Smooth muscle cell (in vitro differentiated cells): ENCODE measurements around the gene HOXC4. TPM values are rescaled to one million over a fixed set of nuclear protein-coding genes. Genes with fewer than 3 reads are reported as not detected.
A peak's percentile ranks its signal among the peaks of the same experiment; 100 is the strongest.

Experiments used
- DNase-seq: peaks from one replicate; lab custom pipeline; 2025; ENCODE audit not compliant: unreplicated experiment; lab: John Stamatoyannopoulos, UW
- H2AFZ ChIP-seq: fragments of 200-600 bp; sonication (generic); 2 replicates; pipeline ENCODE4 v1.6.0; 2016; ENCODE audit warnings: antibody characterized with exemption, low read depth, mild to moderate bottlenecking
- H3F3A ChIP-seq: fragments of 200-600 bp; sonication (generic); 2 replicates; pipeline ENCODE4 v1.6.0; 2017; ENCODE audit warnings: antibody characterized with exemption, low read depth
- H3K27ac ChIP-seq: fragments of 200-600 bp; sonication (generic); 2 replicates; pipeline ENCODE4 v1.5.1; 2016; ENCODE audit warnings: low read depth, mild to moderate bottlenecking
- H3K27me3 ChIP-seq: fragments of 200-600 bp; sonication (generic); 2 replicates; pipeline ENCODE4 v1.6.1; 2016; ENCODE audit warnings: low read depth, mild to moderate bottlenecking
- H3K36me3 ChIP-seq: fragments of 200-600 bp; sonication (generic); 2 replicates; pipeline ENCODE4 v1.5.1; 2016; ENCODE audit warnings: low read depth
- H3K4me1 ChIP-seq: fragments of 200-600 bp; sonication (generic); 2 replicates; pipeline ENCODE4 v1.5.1; 2016; ENCODE audit warnings: low read depth
- H3K4me2 ChIP-seq: fragments of 200-600 bp; sonication (generic); 2 replicates; pipeline ENCODE4 v1.6.0; 2016; ENCODE audit warnings: mild to moderate bottlenecking
- H3K4me3 ChIP-seq: fragments of 200-600 bp; sonication (generic); 2 replicates; pipeline ENCODE4 v1.5.1; 2016; ENCODE audit warnings: mild to moderate bottlenecking
- H3K79me2 ChIP-seq: fragments of 200-600 bp; sonication (generic); 2 replicates; pipeline ENCODE4 v1.6.0; 2016; ENCODE audit warnings: low read depth, mild to moderate bottlenecking
- H3K9ac ChIP-seq: fragments of 200-600 bp; sonication (generic); 2 replicates; pipeline ENCODE4 v1.6.0; 2016; ENCODE audit warnings: low read depth
- H3K9me3 ChIP-seq: fragments of 200-600 bp; sonication (generic); replicated peaks from 2 replicates; pipeline ENCODE4 v1.5.1; 2016; ENCODE audit warnings: low read depth
- H4K20me1 ChIP-seq: fragments of 200-600 bp; sonication (generic); 2 replicates; pipeline ENCODE4 v1.6.0; 2016; ENCODE audit warnings: low read depth
- CTCF ChIP-seq: fragments of 200-600 bp; sonication (generic); IDR thresholded peaks from 2 replicates; pipeline ENCODE4 v1.5.1; 2017; ENCODE audit warnings: borderline replicate concordance, mild to moderate bottlenecking, antibody characterized with exemption; ENCODE audit not compliant: insufficient read depth, poor library complexity, severe bottlenecking
- WGBS: methylation state at CpG from one replicate; pipeline ENCODE4 v1.1.7; 2016; ENCODE audit warnings: low lambda C conversion rate; 5-methylcytosine and 5-hydroxymethylcytosine counted together
- polyA plus RNA-seq: library from polyadenylated mRNA; unstranded; fragments of >200 nt; fragmentation: Nextera tagmentation; extraction: Ambion mirVana; gene quantifications from 2 replicates; pipeline ENCODE4 v1.2.1, GENCODE V29; 2016
- total RNA-seq: library from RNA; depleted of rRNA; stranded (reverse); fragments of >200 nt; gene quantifications from 2 replicates; pipeline ENCODE4 v1.2.3, GENCODE V29; 2014

Gene HOXC4
- total and polyA plus RNA-seq, 2 experiments from 2014 or later: 0.49 to 1.2 TPM

GRCh38 chr12:54025499-54026405, 27.9 kb upstream of the HOXC4 start:
- Histone ChIP-seq H3K27ac (no peak overlapping the region), H3F3A (no peaks in the 10 kb centered on the region), H3K4me1 (peaks cover 11% of the 10 kb centered on the region), H3K79me2 (peaks cover 43% of the 10 kb centered on the region), H2AFZ (no peak overlapping the region), H3K4me3 (no peak overlapping the region), H3K4me2 (peak overlapping the region; percentile 33), H3K9me3 (no peaks in the 10 kb centered on the region), H3K9ac (no peak overlapping the region), H4K20me1 (no peaks in the 10 kb centered on the region), H3K27me3 (peaks cover 100% of the 10 kb centered on the region), H3K36me3 (no peaks in the 10 kb centered on the region)
- WGBS: 22% methylated on average over 7 of the region's 7 CpGs
- no peak for TF ChIP-seq CTCF
- DNase-seq: no peak

GRCh38 chr12:54026640-54027441, 26.8 kb upstream of the HOXC4 start:
- Histone ChIP-seq H4K20me1 (no peaks in the 10 kb centered on the region), H3K27me3 (peaks cover 99% of the 10 kb centered on the region), H3K4me1 (peaks cover 14% of the 10 kb centered on the region), H3K9me3 (no peaks in the 10 kb centered on the region), H3K4me2 (peak overlapping the region; percentile 33), H3F3A (no peaks in the 10 kb centered on the region), H3K4me3 (no peak overlapping the region), H2AFZ (no peak overlapping the region), H3K27ac (peak overlapping the region; percentile 40), H3K36me3 (no peaks in the 10 kb centered on the region), H3K79me2 (peaks cover 36% of the 10 kb centered on the region), H3K9ac (no peak overlapping the region)
- WGBS: 31% methylated on average over 21 of the region's 22 CpGs
- TF ChIP-seq CTCF: no peak
- no peak for DNase-seq

DNA sequence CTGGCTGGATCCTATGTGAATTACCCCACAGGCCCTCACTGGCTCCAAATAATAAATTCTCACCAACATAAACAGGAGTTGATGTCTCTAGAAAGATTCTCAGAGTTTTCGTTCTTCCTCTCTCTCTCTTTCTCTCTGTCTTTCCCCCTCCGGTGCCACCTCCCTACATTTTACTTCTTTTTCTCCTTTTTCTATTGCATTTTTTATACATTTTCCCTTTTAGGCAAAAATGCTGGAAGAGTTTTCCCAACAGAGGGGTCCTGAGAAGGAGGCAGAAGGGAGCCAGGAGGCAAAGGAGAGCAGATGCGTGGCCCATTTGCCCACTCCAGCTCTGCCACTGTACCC, 26.2 kb upstream of the HOXC4 start:
- no peaks in the 10 kb centered on the region for H3K36me3 ChIP-seq
- no peak overlapping the region for H3K9ac ChIP-seq
- DNase-seq: no peak
- H4K20me1 ChIP-seq: no peaks in the 10 kb centered on the region
- peak overlapping the region; percentile 94 for H3K4me2 ChIP-seq
- no peak overlapping the region for H3K27ac ChIP-seq
- 64% methylated on average over 3 of the region's 3 CpGs for WGBS
- no peak overlapping the region for H2AFZ ChIP-seq
- peaks cover 99% of the 10 kb centered on the region for H3K27me3 ChIP-seq
- TF ChIP-seq CTCF: no peak
- peaks cover 14% of the 10 kb centered on the region for H3K4me1 ChIP-seq
- H3K79me2 ChIP-seq: peaks cover 30% of the 10 kb centered on the region
- no peaks in the 10 kb centered on the region for H3K9me3 ChIP-seq
- no peaks in the 10 kb centered on the region for H3F3A ChIP-seq
- no peak overlapping the region for H3K4me3 ChIP-seq
